GM12873 (cell line): ENCODE measurements around the gene GFM2.

ENCODE experiments used
- TF ChIP-seq, protein P1 (sequence below): IDR thresholded peaks from 2 replicates; pipeline ENCODE4 v1.5.1; 2012; ENCODE audit warnings: low read depth, mild to moderate bottlenecking, moderate library complexity, low read length, control low read depth; ENCODE audit not compliant: insufficient read depth; ENCODE audit errors: missing control alignments

Gene GFM2, protein sequence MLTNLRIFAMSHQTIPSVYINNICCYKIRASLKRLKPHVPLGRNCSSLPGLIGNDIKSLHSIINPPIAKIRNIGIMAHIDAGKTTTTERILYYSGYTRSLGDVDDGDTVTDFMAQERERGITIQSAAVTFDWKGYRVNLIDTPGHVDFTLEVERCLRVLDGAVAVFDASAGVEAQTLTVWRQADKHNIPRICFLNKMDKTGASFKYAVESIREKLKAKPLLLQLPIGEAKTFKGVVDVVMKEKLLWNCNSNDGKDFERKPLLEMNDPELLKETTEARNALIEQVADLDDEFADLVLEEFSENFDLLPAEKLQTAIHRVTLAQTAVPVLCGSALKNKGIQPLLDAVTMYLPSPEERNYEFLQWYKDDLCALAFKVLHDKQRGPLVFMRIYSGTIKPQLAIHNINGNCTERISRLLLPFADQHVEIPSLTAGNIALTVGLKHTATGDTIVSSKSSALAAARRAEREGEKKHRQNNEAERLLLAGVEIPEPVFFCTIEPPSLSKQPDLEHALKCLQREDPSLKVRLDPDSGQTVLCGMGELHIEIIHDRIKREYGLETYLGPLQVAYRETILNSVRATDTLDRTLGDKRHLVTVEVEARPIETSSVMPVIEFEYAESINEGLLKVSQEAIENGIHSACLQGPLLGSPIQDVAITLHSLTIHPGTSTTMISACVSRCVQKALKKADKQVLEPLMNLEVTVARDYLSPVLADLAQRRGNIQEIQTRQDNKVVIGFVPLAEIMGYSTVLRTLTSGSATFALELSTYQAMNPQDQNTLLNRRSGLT

DNA sequence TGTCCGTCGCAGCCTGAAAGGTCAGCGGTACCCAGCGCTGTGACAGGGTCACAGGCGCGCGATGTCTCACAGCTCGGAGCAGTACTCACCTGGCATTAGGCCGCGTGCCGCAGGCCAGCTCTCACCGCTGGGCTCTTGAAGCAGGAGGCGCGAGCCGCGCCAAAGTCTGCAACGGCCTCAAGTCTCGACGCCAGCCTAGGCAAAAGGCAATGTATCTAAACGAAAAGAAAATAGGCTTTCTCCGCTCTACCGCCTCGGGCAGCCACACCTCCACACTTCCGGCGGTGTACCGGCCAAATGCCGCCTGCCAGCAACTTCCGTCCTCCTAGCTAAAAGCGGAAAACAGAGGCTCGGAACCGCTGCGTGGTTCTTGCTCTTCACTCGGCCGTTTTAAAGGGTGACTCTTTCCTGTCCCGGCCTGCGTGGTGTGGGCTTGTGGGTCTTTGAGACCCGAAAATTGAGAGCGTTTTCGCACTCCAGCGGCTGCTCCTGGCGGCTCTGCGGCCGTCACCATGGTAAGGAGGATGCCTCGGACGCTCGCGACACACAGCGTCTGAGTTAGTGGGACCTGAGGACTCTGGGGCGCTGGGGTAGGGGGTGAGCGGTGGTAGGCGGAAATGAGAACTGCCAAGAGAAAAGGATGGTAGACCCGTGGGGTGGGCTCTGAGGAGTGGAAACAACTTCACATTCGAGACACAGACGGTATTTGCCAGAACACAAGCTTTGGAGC lies at the start of gene GFM2, which contains the start of gene NSA2:
GFM2 (minus strand) TSS at position 269 of the 730 bp plus-strand sequence. CDS start 3,375 bp downstream, outside the sequence.
NSA2 (plus strand) TSS at position 401 of the 730 bp plus-strand sequence; CDS start at position 513, 112 bp downstream.
- TF ChIP-seq, protein P1, sequence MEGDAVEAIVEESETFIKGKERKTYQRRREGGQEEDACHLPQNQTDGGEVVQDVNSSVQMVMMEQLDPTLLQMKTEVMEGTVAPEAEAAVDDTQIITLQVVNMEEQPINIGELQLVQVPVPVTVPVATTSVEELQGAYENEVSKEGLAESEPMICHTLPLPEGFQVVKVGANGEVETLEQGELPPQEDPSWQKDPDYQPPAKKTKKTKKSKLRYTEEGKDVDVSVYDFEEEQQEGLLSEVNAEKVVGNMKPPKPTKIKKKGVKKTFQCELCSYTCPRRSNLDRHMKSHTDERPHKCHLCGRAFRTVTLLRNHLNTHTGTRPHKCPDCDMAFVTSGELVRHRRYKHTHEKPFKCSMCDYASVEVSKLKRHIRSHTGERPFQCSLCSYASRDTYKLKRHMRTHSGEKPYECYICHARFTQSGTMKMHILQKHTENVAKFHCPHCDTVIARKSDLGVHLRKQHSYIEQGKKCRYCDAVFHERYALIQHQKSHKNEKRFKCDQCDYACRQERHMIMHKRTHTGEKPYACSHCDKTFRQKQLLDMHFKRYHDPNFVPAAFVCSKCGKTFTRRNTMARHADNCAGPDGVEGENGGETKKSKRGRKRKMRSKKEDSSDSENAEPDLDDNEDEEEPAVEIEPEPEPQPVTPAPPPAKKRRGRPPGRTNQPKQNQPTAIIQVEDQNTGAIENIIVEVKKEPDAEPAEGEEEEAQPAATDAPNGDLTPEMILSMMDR = no peak

DNA sequence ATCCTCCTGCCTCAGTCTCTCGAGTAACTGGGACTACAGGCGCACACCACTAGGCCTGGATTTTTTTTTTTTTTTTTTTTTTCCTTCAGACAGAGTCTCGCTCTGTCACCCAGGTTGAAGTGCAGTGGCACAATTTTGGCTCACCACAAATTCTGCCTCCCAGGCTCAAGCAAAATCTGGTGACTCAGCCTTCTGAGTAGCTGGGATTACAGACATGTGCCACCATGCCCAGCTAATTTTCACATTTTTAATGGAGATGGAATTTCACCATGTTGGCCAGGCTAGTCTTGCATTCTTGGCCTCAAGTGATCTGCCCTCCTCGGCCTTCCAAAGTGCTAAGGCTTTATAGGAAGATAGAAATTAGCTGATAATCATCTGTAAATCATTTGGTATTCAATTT lies 44.0 kb upstream of the GFM2 start:
- TF ChIP-seq, protein P1 = no peak

DNA sequence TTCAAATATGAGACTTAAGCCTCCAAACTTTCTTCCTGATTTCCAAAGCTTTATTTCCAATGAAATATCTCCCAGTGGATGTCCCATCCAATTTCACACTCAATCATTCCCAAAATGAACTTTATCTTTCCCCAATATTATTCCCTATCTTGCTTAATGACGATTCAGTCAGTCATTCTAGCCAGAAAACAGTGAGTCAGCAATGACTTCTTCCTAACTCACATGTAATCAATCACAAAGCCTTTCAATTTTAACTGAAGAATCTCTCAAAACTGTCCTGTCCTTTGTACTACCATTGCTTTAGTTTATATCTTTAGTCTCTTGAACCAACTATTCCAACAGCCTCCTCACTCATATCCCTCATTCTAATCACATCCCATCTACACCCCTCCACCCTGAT lies 35.0 kb upstream of the GFM2 start:
- TF ChIP-seq, protein P1 = no peak

DNA sequence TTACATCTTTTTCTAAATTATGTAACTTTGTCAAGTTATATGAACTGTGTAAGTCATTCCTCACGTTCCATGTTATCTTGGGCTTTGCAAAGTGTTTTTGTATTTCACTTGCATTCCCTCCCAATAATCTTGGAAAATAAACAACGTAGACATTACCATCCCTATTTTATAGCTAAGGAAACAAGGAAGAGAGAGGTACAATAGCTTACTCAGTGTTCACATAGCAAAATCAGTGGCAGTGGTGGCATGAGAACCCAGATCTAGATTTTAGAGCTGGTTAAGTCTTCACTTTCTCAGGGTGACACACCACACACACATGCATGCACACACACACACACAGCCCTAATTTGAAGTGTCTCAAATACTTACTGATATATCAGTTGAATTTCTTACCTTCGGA lies 34.3 kb upstream of the GFM2 start:
- TF ChIP-seq, protein P1 = no peak

DNA sequence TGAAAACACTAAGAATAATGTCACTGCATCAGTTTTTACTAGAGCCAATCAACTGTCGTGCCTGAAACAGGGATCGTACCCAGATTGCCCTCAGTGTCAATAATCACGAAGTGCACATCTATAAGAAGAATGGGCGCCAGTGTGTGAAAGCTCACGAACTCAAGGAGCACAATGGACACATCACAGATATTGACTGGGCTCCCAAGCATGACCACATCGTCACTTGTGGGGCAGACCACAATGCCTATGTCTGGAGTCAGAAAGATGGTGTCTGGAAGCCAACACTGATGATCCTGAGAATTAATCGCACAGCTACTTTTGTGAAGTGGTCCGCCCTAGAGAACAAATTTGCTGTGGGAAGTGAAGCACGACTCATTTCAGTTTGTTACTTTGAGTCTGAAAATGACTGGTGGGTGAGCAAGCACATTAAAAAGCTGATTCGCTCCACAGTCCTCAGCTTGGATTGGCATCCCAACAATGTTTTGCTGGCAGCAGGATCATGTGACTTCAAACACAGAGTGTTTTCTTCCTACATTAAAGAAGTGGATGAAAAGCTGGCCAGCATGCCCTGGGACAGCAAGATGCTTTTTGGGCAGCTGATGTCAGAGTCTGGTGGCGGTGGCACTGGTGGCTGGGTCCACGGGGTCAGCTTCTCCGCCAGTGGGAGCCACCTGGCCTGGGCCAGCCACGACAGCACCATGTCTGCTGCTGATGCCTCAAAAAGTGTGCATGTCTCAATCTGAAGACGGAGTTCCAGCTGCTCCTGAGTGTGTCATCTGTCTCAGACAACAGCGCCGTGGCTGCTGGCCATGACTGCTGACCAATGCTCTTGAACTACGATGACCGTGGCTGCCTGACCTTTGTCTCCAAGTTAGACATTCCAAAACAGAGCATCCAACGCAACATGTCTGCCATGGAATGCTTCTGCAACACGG lies 32.3 kb upstream of the GFM2 start:
- TF ChIP-seq, protein P1 = no peak

DNA sequence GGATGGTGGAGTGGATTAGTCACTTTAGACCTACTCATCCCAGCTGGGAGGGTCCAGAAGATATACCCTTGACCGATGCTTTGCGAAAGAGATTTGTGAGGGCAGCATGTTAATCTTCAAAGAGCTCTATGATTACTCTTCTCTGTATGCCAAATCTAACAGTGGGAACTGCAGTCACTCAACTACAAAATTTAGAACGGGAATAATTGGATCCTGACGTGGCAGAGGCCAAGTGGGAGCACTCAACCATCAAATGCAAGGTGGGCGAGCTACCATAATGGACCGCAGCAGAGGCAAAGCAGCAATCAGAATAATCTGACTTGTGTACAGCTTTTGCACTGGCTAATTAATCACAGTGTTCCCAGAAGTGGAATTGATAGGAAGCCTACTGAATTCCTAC lies 20.5 kb upstream of the GFM2 start:
- TF ChIP-seq, protein P1 = no peak
